HG03139 (cell line): Measurements from ENCODE around the gene UGT8.
"Not testable (repeated sequence)": the region's sequence is repeated elsewhere in the genome, so short reads cannot be mapped to it uniquely, and the experiment has no call there.

Experiments used
- ATAC-seq: cut with Tn5 transposase; IDR thresholded peaks from one replicate; pipeline ENCODE4 v1.9.1; 2021; ENCODE audit not compliant: unreplicated experiment

Gene UGT8, protein sequence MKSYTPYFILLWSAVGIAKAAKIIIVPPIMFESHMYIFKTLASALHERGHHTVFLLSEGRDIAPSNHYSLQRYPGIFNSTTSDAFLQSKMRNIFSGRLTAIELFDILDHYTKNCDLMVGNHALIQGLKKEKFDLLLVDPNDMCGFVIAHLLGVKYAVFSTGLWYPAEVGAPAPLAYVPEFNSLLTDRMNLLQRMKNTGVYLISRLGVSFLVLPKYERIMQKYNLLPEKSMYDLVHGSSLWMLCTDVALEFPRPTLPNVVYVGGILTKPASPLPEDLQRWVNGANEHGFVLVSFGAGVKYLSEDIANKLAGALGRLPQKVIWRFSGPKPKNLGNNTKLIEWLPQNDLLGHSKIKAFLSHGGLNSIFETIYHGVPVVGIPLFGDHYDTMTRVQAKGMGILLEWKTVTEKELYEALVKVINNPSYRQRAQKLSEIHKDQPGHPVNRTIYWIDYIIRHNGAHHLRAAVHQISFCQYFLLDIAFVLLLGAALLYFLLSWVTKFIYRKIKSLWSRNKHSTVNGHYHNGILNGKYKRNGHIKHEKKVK

DNA sequence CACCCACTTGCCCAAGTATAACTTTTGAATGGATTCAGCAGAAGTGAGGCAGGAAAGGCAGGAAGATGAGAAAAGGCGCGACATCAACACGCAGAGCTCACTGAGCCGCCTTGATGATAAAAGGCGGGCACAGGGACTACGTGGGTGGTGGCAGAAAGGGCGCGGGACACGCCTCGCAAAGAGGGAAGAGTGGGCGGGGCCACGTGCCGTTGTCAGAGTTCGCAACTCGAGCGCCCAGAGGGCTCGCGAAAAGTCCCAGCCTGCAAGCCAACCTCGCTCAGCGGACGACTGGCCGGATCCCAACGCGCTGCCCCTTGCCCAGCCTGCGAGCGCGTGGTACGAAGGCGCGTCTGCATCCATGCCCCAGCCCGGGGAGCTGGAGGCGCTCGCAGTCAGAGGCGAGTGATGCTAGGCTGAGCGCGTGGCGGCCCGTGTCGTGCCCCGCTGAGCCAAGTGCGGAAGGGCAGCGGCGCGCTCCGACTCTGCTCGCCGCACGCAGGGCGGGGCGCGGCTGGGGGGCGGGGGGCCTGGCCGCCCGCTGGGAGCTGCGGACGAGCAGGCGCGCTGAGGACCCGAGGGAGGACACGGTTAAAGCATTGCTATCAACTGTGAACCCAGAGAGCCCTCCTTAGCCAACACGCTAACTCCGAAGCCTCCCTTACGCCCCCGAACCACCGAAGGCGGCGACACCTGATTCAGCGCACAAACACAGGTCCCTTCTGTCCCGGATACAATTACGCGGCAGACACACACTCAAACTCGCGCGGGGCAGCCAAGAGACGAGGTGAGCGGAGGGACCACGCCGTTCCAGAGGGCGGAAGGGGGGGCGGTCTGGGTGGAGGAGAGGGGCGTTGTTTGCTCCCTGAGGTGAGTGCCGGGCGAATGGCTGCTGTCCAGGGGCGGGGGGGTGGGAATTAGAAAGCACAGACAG is at the start of gene UGT8:
UGT8 (plus strand) TSS at position 617 of the 931 bp plus-strand sequence. CDS start 24,074 bp downstream, outside the sequence.
- ATAC-seq, result peak; percentile 46

DNA sequence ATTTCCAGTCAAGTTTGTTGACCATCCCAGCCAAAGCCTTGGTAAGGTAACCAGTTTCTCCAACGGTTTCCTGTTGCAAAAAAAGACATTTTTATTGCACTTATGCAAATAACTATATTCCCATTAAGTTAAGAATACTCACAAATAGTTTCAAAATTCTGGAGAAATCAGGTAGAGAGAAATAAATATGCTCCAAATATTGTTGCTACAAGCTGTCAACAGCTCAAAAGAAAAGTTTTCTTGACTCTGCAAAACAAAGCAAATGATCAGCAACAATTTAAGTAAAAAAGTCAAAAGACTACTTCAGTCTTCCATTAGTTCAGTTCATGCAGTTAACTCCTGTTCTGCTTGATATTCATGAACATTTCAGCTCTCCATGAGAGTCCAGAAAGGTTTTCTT is 49.0 kb upstream of the UGT8 start:
- no peak for ATAC-seq

DNA sequence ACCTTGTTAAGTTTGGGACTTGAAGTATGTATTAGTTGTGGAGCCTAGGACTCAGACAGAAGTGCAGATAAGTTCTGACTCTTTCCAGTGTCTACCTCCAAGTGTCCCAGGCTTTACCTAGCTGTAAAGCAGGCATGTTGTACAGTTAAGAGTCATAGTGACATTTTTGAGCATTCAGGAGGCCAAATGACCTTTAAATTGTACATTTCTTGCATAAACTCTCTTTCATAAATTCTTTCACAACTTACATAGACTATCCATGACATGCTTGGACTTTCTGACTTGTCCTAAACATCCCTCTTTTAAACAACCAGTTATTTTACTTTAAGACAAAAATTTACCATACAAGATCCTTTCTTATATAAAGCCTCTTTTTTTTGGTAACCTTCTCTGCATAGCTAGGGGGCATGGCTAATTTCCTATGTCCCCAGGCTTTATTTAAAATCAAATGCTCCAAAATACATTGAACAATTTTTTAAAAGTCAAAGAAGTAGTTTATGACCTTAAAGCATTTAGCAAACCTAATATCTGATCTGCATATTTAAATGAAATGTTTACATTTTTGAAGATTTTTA is 40.1 kb upstream of the UGT8 start:
- ATAC-seq, result no peak

DNA sequence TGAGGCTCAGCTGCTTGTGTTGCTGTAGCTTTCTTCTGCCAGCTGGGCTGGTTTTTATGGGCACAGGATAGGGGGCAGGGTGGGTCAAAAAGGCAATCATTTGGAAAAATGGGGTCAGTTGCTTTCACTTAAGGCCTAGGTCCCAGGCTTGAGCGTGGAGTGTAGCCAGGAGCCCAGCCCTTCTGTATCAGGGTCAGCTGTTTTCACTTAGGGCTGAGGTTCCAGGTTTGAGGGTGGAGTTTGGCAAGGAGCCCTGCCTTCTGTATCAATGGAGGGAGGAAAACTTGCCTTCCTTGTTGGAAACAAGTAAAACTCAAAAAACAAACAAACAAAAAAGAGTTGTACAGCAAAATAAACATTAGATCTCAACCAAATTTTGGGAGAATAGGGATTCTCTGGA is 37.0 kb upstream of the UGT8 start:
- no peak for ATAC-seq

DNA sequence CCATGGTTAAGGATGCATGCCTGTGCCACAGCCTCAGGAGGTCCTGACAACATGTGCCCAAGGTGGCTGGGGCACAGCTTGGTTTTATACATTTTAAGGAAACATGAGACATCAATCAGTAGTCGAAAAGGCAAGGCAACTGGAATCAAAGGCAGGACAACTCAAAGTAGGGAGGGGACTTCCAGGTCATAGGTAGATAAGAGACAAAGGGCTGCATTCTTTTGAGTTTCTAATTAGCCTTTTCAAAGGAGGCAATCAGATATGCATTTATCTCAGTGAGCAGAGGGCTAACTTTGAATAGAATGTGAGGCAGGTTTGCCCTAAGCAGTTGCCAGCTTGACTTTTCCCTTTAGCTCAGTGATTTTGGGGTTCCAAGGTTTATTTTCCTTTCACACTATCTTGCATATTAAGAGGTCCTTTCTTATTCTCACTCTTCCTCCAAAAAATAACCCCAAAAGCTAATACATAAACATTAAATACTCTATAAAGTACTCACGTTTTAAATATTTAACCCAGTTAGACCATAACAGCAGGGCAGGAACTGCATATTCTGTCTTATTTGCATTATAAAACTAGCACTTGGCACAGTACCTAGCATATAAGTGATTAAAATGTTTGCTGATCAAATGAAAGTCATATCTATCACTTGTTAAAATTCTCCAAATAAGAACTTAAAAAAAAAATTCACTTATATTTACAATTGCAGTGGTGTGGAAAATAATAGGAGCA is 36.3 kb upstream of the UGT8 start:
- no peak for ATAC-seq

DNA sequence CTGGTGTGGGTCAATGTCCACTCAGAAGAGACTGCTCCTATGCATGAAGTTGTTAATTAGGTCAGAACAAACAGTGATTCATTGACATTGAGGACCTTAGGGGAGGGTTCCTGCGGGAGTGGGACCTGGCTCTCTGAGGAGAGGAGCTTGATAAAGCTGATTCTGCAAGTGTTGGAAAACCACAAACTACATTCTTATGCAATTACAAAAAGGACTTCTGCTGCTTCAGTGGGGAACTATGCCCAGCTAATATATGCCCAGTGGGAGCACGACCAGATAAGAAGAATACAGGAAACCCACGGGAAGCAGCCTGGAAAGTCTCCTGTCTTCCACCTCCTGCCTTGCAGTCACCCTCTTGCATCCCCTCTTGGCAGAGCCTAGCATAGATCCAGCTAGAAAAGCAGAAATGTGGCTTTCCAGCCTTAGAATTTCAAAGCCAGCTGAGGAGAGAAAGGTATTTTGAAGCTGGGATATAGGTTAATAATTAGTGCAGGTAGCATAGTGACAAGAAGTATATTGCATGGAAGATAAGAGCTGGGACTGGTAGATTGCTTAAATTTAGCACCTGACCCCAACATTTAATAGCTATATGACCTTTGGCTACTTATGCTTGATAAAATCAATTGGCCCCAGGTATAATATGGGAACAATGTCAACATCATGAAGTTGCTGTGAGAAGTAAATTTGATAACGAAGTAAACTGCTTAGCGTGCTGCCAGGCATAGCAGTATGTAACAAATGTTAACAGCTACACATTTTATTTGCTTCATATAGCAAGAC is 34.9 kb upstream of the UGT8 start:
- no peak for ATAC-seq

DNA sequence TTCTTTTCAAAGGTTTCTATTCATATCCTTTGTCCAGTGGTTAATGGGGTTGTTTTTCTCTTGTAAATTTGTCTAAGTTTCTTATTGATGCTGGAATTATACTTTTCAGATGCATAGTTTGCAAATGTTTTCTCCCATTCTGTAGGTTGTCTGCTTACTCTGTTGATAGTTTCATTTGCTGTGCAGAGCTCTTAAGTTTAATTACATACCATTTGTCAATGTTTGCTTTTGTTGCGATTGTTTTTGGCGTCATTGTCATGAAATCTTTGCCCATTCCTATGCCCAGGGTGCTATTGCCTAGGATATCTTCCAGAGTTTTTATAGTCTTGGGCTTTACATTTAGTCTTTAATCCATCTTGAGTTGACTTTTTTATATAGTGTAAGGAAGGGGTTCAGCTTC is 21.2 kb upstream of the UGT8 start:
- ATAC-seq, result no peak

DNA sequence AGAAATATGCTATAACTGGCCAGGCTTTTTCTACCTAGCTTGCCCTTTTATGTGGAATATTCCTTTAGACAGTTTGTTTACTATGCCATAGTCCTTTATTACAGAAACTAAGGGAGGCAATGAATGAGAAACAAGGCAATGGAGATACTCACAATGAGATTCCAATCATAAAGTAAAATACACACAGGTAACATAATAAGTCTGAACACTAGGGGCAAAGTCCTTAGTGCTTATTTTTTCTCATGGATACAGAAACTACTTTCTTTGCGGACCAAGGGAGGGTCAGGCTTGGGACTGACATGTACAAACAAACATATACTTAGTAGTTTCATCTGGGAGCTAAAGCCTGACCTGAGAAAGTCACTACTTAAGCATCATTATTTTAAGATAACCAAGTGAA is 16.0 kb upstream of the UGT8 start:
- no peak for ATAC-seq

DNA sequence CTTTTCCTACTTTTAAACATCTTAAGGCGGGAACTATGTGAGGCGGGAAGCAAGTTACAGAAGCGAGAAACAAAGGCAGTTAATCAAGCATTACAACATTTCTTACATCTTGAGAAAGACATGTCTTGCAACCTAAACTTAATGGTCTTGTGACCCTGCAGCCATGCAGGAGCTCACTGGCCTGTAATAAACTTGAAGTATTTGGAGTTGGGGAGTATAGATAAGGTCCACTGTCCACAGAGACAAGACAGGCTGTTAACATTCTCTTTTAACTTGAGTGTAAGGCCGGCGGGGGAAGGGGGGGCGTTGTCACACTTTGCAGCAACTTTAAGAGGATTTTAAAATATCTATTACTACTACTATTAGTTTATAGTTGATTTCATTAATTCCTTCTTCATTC is 10.3 kb upstream of the UGT8 start:
- no peak for ATAC-seq

DNA sequence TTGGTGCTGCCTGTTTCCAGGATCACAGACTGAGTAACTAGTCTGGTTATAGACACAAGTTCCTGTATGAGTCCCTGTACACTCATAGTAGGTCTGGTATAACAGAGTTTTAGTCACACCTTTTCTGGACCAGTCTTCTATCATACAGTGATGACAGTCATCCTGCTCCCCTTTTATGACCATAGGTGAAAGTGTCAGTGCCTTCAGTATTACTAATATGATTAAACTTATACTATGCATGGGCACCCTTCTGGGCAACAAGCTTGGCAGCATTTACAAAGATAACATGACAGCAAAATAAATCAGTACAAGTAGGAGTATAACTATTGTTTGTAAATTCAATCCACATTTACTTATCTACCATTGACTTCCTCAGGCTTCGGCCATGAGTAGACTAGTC is 8.2 kb upstream of the UGT8 start:
- not testable (repeated sequence) for ATAC-seq

DNA sequence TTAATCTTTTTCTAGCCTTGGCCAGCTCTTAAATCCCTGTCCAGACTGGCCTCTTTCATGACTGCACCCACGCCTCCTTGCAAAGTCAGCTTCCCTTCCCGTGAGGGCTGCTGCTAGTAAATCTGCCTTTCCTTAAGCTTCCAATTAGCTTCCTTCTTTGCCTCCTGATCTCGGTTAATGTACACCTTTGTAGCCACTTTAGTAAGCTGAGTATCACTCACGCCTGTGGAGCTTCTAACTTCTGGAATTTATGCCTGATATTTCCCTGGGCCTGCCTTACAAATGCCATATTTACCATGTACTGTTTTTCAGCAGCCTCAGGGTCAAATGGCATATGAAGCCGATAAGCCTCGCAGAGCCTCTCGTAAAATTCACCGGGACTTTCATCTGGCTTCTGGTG is 5.1 kb upstream of the UGT8 start:
- ATAC-seq, result no peak

DNA sequence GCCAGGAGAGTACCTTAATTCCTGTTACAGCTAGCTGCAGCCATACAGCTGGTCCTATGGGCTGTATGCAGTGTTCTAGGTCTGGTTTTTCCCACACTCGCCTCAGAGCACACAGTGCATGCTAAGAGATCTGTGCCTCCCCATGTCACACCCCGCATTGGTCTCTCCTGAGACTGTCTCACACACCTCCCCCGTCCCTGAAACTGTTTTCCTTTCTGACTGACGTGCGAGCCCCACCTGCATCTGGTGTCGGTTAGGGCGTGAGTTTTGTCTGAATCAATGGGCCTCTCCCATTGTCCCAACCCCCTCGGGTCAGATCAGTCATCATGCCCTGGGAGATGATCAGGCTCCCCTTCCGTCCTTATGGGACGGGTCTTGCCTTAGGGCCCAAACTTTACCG is 3.4 kb upstream of the UGT8 start:
- no peak for ATAC-seq

DNA sequence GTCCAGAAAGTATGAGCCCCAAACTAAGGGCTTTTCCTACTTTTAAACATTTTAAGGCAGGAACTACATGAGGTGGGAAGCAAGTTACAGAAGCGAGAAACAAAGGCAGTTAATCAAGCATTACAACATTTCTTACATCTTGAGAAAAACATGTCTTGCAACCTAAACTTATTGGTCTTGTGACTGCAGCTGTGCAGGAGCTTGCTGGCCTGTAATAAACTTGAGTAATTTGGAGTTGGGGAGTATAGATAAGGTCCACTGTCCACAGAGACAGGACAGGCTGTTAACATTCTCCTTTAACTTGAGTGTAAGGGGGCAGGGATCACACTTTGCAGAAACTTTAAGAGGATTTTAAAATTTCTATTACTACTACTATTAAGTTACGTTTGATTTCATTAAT is 2.7 kb upstream of the UGT8 start:
- no peak for ATAC-seq

DNA sequence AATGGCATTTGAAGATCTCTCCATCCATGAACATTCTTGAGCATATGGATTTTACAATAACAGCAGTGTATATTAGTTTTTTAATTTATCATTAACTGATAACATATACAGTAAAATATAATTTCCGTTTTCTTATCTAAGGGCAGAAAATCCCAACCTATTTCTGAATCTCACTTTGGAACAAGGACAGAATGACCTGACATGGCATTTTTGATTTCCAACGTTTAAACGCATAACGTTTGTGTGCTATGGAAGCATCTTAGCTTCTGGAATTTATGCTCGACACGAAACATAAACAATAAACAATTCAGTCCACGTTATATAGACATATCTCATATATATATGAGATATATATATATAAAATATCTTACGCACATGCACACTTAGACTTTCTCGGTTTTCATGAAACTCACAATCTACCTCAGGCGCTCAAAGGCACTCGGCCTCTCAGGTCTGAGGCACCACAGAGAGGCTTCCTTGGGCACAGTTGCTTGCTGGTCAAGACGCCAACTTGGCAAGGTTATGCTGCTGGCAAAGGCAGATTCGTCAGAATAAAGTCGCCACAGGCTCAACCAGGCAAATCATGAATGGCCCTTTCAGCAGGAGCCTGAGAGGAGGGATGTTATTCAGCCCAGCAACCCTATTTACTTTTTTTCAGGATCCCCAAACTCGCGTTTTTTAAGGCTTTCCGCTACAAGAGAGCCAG is 1.0 kb upstream of the UGT8 start:
- no peak for ATAC-seq

DNA sequence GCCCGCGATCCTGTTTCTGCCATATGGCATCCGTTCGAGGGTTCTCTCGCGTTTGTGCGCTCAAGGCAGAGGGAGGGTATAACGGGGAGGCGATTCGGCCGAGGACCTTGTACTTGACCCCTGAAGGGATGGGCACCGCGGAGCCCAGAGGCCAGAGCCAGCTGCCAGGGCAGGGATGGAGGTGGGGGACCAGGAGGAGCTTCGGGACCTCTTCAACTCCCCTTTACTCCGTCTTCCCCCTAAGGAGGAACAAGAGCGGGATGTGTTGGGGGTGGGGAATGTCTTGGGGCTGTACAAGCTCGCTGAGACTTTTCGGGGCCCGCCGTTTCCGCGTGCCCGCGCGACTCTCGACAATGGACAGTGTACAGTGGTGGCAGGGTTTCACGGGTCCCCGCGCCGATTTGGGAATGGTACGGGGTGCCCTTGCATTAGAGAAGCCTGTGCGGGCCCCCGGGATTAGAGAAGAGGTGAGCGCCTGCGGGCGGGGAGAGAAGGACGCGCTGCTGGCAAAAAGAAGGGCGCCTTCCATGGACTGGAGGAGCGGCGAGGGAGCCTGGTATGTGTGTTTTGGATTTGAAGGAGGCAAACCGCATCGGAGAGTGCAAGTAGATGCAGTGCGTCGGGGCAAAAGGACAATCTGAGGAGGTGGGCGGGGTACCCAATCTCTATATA is 760 bp downstream of the UGT8 start:
- ATAC-seq, result no peak

DNA sequence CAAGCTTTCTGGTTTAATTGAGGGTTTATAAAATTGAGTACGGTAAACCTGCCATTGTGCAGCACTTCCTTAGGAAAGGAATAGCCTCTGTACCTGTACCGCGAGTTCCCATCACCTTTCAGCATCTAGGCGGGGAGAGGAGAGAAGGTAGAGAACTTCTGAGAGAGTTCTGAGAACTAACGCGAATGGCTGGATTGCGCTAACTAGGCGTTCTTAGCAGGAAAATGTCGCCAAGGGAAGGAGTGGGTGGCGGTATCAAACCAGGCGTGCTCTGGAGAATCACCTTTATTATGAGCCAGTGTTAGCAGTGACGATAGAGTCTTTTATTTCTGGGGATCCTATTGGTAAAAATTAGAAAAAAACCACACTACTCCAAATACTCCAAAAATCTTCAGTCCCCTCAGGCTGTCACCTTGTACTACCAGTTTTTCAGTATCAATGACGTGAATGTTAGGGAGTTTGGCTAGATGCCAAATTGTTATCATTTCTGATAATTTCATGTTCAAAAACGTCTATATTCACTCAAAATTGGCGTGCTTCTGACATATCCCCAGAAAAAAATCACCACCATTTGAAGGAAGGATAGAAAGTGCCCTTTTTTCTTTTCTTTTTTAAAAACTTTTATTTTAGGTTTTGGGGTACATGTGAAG is 1.4 kb downstream of the UGT8 start:
- ATAC-seq, result no peak

DNA sequence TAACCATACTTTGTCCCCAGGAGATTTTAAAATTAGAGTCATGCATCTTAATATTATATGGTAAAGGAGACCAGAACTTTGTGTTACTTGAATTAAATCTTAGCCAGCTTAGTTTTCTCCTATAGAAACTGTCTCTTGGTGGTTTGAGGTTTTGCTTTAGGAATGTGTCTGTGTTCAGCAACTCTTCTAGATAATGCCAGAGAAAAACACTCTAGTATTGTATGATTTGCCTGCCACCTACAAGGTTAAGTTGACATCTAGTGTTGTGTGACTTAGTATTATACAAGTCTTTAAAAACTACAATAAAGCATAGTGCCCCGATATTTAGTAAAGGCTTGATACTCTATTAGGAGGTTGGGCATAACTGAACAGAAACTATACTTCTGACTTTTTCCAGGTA is 2.1 kb downstream of the UGT8 start:
- ATAC-seq, result no peak

DNA sequence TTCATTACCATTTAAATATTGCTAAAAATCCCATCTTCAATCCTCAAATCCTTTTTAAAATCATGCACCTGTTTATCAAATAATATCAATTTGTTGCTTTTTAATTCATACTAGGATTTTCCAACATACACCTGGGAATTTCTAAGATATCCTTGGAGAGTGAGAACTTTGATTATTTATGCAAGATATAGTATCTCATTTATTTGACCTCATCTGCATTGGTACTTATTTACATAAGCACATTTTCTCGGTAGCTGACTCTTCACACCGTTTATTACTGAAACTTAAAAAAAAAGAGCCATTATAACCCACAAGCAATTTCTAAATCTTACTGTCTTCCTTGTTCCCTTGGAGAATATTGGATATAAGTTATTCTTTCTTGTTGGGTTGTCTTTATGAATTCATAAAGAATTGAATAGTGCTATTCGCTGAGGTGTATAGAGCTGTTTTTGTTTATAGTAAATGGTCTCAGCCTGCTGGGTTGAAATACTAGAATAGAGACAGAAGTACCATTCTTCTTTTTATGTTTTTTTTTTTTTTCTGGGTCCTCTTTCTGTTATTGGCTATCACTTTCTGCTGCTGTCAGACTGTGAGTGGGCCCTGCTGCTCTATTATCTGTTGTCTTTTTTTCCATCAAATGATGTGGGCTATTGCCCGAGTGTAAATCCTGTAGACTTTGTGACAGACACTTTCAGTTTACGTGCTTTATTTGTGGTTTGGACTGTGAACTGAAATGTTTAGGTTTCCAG is 2.9 kb downstream of the UGT8 start:
- ATAC-seq, result peak; percentile 31
